ENCODE data around the gene COQ5.
A peak's percentile ranks its signal among the peaks of the same experiment; 100 is the strongest.
"Not testable (repeated sequence)": the region's sequence is repeated elsewhere in the genome, so short reads cannot be mapped to it uniquely, and the experiment has no call there.

Gene COQ5

DNA sequence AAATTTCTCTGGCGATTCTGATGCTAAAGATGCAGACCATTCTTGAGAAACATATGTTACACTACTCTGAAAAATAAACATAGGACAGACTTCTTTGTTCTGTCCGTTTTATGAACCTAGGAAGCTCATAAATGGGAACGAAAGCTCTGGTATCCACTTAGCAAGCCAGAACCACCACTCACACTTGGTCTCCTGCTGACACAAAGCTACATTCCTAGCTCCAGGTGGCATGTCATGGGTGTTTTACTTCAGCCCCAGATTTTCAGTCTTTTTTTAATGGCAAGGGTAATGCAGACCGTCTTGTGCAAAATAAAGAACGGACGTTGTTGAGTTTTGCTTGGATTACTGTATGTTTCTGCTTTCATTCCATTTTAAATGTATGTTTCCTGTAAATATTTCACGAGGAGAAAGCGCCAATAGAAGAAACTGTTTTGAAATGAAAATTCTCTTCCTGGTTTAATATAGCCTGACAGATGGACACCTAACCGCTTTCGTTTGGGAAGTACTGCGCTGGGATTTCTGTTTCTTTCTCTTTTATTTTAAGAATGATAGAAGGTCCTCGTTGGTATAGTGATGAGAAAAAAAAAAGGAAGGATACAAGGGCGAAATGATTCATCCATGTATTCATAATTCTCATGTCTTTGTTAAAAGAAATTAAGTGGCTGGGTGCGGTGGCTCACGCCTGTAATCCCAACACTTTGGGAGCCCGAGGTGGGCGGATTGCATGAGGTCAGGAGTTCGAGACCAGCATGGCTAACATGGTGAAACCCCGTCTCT lies 871 bp upstream of the COQ5 start:
- DNase-seq: no peak

DNA sequence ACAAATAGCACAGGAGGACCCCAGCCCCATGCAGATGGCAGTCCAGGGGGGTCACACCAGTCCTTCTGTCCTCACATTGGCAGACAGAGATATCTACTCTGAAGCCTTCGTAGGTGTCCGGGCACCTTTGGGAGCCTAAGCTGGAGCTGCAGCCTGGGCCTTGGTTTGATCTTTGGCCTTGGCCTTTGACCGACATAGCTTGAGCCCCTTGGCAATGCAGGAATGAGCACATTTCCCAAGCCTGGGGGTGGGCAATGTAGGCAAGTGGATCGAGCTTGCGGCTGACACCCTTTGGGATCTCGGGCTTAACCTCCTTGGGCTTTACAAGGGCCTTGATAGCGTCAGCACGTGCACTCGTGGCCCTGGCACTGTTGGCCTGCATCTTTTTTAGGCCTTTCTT lies 6.4 kb downstream of the COQ5 start:
- DNase-seq: no peak

- not testable (repeated sequence) for DNase-seq
Measured at GRCh38 chr12:120519324-120519723, 9.6 kb downstream of the COQ5 start.

- no peak for DNase-seq
Measured at GRCh38 chr12:120515496-120515895, 13.5 kb downstream of the COQ5 start.

DNA sequence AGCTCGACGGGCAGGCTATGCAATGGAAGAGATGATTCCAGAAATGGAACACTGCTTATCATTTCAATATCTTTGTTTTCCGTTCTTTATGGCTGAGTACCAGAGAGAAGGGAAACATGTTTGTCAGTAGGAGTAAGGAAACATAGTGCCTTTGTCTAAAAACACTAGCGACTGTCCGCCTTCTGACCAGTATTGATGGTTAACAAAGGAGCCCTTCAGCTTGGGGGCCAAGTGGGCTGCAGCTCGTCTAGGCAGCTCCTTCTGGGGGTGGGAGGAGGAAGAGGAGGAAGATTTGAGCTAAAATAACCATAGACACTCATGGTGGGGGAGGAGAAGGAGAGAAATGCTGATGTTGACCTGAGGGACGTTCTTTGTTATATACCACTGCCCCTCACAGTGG lies 15.0 kb downstream of the COQ5 start:
- no peak for DNase-seq

DNA sequence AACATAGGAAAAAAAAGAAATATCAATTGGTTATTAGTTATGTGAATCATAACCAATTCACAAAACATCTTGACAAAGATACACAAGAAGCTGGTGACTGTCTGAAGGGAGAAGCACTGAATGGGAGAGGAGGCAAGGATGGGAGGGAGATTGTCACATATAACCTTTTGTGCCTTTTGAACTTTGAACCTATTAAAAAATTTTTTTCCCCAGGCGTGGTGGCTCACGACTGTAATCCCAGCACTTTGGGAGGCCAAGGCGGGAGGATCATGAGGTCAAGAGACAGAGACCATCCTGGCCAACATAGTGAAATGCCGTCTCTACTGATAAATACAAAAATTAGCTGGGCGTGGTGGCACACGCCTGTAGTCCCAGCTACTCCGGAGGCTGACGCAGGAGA lies 20.4 kb downstream of the COQ5 start:
- DNase-seq: no peak

DNA sequence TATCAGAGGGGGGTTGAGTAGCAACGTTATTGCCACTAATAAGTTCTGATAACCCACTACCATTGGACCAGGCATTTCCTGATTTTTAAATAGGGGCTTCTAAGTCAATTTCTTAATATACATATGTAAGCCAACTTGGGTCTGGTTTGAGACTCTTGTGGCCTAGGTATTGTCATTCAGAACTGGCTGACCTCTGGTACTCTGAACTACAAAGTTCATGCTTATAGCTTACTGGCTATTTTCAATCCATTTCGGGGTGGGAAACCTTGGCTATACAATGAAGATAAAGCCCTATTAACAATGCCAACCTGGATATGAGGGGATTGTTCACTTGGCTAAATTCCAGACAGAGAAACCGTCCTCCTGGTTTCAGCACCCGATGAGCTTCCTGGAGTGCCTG lies 24.4 kb downstream of the COQ5 start:
- no peak for DNase-seq

- no peak for DNase-seq
Measured at GRCh38 chr12:120500581-120500980, 28.4 kb downstream of the COQ5 start.

DNA sequence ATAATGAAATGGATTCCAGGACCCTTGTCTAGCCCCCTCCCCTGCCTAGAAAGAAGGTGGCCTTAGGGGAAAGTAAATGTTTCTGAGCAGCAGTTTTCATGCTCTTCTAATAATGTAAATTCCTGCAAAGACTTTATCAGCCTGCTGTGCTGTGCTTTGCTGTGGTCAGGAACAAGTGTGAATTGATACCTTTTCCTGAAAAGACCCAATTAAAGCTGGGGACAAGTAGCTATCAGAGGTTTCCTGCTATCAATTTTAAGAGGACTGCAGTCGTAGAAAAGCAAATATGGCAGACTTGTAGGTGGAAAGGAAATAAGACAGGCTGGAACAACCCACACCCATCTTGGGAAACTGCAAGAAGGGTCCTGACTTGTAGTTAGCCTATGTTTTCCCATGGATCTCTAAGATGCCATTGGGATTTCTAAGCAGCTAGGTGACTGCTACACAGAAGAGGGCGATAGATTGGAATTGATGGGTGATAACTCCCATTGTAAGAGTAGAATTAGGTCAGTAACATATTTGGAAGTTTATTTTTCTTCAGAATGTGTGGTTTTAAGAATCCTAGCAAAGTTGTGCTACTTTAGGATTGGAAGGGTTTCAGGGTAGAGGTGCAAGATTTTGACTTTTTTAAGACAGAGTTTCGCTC lies 30.0 kb downstream of the COQ5 start:
- DNase-seq: no peak

DNA sequence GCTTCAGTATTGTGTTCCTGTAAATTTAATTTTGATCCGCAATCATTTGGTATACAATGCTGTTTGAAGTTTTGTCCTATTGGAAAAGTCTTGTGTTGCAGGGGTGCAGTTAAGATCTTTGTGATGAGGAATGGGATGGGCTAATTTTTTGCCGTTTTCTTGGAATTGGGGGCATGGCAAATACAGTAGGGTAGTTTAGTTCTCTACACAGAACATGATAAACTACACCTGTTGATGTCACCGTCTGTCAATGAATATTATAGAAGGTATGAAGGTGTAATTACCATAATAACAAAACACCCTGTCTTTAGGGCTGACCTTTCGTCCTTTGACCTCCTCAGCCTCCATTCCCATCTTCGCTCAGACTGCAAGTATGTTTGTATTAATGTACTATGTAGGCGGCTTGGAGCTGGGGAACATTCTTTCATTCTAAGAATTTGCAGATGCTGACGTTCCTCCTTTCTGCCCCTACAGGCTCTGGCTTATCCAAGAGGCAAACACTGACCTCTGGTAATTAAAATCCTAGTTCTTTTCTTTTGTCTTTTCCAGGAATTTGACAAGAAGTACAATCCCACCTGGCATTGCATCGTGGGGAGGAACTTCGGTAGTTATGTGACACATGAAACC lies 31.3 kb downstream of the COQ5 start:
- no peak for DNase-seq

DNA sequence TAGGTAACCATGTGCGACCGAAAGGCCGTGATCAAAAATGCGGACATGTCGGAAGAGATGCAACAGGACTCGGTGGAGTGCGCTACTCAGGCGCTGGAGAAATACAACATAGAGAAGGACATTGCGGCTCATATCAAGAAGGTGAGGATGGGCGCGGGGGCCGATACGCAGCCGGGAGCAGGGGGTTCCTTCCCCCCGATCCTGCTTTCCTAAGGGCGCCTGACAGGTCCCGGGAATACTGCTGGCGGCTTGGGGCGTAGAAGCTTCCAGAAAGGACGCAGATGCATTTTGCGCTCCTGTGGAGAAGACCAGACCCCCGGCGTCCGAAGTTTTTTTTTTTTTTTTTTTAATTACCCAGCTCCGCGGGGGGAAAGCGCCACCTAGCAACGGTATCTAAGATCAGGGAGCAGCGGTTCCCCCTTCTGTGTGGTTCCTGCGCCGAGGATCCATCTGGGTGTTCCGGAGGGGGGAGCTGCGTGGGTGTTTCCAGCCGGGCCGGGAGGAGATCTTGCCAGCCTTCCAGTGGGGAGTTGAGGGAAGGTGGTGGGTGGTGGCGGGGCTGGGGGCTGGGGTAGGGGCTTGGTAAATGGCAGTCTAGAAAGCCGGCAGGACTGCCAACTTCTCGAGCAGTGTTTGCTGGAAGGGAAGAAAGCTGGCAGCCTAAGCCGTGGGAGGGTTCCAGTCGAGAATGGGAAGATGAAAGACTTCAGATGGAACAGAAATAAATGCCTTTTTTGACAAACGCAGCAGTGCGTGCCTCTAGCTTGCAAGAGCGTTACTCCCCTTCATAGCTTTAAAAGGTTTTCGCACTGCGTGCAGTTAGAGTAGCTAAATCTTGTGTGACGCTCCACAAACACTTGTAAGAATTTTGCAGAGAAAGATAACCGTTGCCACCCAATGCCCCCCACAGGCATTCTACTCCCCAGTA lies 32.3 kb downstream of the COQ5 start:
- DNase-seq: peak; percentile 71

GRCh38 chr12:120495731-120496412 lies 33.1 kb downstream of the COQ5 start, which contains the start of gene DYNLL1:
DYNLL1 (plus strand) TSS chr12:120496113; CDS start chr12:120496422, 309 bp downstream.
- DNase-seq: peak; percentile 100

- no peak for DNase-seq
Measured at GRCh38 chr12:120495186-120495730, 33.7 kb downstream of the COQ5 start.

- no peak for DNase-seq
Measured at GRCh38 chr12:120490833-120491512, 38.0 kb downstream of the COQ5 start.

- no peak for DNase-seq
Measured at GRCh38 chr12:120490325-120490724, 38.6 kb downstream of the COQ5 start.

DNA sequence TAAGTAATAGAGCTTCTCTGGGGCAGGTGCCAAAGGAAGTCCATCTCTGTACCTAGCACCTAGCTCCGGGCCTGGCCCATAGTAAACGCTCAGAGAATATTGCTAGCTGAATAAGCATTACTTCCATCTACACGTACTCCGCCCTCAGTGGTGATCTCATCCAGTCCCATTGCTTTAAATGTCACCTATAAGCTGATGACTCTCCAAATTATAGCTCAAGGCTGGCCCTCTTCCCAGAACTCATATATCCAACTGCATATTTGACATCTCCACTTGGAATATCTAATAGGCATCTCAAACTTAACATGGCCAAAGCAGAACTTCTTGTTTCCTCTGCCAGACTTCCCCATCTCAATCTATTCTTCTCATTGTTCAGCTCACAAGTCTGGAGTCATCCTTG lies 39.9 kb downstream of the COQ5 start:
- DNase-seq: no peak

DNA sequence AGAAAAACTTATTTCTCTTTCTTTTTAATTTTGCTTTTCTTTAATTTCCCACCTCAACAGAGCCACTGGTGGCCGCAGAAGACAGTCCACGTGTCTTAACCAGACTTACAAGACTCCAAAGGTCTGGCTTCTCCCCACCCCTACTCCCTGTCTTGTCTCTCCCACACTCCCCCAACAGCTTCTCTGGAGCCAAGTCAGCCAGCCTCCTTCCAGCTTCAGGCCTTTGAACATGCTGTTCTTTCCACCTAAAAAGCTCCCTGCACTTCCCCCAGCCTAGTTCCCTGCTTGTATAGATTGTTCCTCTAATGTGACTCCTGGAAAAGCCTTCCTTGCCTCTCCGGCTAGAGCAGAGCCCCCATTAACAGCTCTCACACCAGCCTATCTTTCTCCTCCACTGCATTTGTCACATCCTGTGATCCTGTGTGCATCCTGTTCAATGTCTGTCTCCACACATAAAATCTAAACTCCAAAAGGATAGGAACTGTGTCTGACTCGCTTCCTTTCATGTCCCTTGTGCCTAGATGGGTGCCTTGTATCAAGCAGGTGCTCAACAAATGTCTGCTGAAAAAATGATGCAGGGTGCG lies 40.8 kb downstream of the COQ5 start:
- no peak for DNase-seq

- DNase-seq: not testable (repeated sequence)
Measured at GRCh38 chr12:120487552-120487951, 41.4 kb downstream of the COQ5 start.

- no peak for DNase-seq
Measured at GRCh38 chr12:120485961-120486881, 42.7 kb downstream of the COQ5 start.

GRCh38 chr12:120483621-120484020 lies 45.3 kb downstream of the COQ5 start:
- no peak for DNase-seq

All from activated CD8-positive, alpha-beta memory T cell treated with anti-CD3 and anti-CD28 coated beads for 24 hours (primary cell).